COLO668 (cell line): ENCODE results near the gene RBM19.

Experiments
- DNase-seq: peaks from one replicate; lab custom pipeline; 2025; ENCODE audit not compliant: unreplicated experiment; lab: John Stamatoyannopoulos, UW

Gene RBM19

DNA sequence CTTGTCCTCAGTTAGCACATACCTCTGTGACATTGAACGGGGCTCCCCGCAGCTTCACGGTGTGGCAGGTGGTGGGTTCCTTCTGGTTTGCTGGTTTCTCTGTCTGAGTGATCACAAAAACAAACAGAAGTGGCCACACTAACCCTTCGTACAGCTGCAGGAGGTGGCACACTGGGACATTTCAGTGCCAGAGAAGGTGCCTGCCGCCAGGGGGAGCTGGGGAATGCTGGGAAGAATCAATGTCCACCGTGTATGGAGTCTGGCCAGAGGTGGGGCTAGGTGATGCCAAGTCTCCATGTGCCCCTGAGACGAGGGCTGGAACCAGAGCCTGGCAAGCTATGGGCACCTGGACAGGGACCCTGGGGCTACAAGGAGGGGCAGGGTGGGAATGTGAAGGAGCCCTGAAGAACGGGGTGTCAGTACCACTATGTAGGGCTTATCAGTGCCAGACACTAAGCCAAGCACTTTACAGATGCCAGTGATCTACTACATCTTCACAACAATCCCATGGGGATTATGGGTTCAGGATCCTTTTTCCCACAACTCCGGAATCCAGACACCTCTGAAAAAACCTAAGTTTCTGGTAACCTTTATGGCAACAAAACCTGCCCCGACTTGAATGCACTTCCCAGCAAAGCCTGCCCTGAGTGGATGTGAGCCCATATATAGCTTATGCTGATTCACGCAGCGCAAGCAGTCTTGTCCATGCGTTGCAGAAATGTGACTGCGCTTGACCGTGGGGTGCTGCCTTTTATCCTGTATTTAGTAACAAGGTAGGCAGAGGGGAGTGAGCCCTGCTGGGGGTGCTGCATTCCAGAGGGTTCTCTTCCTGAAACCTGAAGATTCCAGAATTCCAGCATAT lies 10.8 kb downstream of the RBM19 start:
- DNase-seq = peak; percentile 54

DNA sequence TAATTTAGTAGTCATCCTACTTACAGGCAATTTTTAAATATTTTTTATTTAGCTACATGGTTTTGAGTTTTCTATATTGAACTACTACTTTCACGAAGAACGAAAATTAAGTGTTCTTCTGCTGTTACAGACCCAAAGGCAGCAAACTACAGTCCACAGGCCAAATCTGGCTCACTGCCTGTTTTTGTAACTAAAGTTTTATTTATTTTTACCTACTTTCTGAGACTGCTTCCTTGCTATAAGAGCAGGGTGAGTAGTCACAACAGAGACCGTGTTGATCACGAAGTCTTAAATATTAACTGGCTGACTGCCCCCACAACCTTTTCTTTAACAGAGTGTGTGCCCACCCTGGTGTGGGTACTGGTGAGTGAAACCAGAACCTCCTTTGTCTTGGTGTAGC lies 11.6 kb downstream of the RBM19 start:
- no peak for DNase-seq

DNA sequence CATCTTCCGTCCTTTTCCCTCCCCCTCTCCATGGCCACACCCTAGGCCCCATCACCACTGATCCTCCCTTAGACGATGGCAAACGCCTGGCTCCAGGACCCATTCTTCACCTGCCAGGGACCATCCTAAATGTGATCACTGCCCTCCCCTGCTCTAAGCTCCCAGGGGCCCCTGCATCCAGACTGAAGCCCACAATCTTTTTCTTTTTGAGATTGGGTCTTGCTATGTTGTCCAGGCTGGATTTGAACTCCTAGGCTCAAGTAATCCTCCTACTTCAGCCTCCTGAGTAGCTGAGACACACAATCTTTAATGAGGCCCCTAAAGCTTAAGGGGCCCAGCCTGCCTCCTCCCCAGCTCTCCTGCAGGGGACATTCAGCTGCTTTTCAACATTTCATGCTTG lies 15.3 kb downstream of the RBM19 start:
- no peak for DNase-seq

DNA sequence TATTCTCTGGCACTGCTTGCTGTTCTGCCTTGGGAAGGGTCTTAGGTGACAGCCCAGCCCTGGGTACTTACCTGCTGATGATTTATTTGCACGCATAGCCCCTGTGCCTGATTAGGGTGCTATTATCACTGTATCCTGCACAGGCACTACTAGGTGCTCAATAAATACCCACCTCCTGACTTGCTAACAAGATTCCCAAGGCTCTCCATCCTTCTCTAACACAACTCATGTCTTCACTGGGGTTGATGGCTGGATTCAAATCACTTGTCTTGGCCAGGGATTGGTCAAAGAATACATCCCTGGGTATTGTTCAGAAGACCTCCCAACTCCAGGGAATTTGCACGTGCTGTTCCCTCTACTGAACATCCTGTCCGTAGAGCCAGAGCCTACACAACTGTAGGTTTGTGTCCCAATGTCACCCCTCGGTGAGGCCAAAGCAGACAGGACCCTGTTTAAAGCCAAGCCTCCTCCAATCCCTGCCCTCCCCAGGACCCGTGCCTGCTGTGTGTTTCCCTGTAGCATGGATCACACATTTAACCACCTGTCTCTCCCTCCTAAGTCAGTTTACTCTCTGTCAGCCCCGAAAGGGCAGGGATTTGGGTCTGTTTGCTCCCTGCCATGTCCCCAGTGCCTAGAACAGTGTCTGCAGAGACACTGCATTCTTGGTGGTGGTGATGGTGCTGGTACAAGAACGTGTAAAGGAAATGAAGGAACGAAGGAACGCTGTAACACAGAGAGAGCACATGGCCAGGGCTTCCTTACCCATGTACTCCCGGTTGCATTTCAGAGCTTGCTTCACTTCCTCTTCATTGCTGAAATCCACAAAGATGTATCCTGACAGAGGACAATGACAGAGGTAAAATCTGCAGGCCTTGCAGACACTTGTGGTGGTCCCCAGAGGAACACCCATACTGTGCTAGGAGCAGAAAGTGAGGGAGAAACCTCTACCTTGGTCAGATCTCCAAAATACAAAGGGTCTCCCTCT lies 16.5 kb downstream of the RBM19 start:
- DNase-seq = no peak

DNA sequence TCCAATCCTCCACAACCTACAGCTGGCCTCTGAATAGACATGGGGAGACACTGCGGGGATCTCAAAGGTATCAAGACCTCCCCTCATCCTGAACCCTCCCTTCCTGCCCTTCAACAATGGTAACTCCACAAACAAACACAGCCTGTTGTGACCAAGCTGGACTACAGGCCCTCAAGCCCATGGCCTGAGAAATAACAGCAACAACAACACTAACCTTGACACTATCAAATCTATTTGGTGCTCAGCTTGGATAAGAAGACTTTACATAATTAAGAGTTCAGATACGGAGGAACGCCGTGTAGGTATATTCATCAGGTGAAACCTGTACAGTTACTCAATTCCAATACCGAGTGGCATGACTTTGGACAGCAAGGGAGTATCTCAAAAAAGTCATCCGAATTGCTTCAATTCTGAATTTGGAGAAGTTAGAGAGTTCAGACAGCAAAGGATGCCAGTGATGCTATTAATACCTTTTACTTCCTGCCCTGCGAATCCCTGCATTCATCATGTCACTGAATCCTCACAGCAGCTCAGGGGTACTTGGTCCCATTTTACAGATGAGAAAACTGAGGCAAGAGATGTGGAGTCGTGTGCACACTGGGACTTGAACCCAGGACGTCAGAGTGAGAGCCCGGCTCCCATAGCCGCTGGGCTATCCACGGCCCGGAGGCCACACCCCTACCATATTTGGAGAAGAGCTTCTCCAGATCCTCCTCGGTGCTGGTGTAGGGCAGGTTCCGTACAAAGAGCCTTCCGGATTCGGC lies 17.8 kb downstream of the RBM19 start:
- no peak for DNase-seq

DNA sequence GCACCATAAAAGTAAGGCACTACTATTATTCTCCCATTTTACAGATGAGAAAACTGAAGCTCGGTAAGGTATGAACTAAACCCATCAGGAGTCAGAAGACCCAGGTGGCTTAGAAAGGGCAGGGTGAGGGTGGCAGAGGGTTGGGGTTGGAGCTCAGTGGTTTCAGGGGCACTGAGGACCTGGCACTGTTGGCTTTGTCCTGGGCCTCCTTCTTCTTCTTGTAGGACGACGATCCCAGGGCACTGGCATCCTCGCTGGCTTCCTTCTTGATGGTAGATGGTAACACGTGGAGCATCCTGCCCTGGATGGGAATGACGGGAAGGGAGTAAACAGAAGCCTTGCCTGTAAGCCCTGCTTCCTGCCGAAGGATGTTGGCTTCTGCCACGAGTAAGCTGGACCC lies 19.9 kb downstream of the RBM19 start:
- DNase-seq = no peak

DNA sequence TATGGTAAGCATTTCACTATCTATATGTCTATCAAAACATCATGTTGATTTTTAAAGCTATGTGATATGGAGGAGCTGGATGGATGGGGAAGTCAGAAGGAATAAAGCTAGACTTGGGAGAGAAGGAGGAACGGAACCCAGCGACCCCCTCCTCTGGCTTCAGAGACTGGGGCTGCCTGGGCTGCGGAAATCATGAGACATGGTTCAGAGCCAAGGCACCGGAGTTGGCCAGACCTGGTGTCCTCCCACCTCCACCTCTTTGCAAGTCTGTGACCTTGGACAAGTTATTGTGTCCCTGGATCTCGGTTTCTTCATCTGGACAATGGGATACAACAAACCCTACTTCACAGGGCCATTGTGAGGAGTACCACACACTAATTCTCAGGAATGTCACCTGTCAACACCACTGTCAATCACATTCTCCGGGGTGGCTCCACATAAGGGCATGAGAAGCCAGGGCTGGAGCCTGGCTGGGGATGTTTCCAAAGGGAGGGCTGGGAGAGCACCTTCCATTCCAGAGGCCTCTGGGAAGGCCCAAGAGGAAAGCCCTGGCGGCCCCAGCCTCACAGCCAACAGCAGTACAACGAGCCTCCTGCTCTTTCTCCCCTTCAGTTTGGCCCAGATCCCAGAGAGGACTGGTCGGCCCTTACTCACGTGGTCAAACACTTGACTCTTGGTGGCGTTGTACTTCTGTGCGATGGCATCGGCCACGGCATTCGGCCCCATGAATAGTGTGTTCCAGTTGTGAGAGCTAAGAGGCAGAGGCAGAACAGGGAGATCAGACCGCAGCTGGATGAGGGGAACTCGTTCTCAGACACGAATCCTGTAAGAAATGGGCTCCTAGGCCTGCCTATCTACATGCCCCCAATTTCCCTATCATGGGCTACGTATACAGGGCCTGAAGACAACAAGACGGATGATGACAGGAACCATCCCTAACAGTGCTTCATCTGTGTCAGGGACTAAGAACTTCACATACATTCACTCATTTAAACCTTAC lies 20.7 kb downstream of the RBM19 start:
- DNase-seq = no peak

DNA sequence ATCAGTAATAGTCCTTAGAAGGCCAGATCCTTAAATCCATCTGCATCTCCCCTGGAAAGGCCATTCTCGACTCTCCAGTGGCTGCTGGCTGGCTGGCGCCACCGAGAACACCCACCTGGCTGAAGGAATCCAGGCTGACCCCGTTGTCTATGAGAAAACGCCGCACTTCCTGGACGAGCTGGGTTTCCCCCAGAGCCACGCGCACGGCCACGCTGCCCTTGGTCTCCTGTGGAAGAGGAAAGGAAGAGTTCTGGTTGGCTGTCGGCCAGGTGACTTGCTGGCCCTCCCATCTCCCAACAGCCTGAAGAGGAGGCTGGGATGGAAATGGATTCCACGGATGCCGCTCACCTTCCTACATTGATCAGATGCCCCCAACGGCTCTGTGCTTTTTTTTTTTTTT lies 23.9 kb downstream of the RBM19 start:
- no peak for DNase-seq

DNA sequence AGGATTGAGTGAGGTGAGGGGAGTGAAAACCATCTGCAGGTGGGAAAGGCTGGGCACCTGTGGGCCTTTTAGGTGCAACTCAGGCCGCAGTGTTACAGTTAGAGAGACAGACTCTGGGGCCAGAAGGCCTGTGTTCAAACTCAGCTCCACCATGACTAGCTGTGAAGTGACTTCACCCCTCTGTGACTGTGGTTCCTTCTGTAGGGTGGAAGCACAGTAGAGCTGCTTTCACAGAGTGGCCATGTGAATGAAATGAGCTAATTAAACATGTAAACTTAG lies 25.0 kb downstream of the RBM19 start:
- no peak for DNase-seq

DNA sequence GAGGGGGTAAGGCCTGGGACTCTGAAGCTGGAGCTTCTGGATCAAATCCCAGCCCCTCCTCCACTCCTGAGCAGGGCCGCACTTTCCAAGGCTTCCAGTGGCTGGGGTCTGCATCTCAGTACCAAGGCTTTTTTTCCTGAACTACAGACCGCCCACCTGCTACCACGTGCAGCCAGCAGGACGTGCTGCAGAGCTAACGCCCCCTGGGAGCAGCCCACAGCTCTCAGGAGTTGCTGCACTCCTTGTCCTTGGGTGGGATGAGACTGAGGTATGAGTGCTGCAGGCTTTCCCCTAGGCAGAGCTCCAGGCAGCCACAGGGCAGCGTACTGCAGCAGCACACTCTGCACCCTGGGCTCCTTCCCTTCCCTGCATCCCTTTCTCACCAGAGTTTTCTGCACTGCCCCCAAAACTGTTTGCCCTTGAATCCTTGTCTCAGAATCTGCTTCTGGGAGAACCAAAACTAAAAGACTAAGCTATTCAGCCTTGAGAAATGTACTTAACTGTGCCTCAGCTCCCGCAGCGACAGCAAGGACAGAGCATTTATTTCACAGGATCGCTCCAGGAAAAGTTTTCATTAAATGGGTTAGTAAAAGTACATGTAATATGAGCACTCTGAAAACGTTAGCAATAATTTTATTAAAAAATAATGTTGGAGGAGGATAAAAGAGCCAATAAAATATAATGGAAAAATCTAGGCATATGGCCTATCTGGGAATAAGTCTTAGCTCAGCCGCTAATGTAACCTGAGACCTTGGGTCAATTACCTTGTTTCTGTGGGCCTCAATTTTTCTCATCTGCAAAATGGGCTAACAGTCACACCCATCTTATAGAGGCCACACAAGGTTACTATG lies 25.5 kb downstream of the RBM19 start:
- DNase-seq = no peak

DNA sequence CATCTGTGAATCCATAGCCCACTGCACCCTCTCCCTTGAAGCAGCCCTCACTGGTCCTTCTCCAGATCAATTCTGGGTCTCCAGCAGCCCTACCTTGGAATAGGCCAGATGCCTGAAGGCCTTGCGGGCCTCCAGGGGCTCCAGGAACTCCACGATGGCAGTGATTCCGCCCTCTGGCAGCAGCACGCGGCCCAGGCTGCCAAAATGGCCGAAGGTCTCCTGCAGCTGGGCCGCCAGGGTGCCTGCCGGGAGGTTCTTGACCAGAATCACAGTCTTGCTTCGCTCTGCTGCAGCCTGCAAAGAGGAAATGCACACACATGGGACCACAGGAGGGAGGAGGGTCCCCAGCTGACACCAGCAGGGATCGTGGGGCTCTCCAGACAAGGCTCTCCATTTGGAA lies 26.3 kb downstream of the RBM19 start:
- no peak for DNase-seq

DNA sequence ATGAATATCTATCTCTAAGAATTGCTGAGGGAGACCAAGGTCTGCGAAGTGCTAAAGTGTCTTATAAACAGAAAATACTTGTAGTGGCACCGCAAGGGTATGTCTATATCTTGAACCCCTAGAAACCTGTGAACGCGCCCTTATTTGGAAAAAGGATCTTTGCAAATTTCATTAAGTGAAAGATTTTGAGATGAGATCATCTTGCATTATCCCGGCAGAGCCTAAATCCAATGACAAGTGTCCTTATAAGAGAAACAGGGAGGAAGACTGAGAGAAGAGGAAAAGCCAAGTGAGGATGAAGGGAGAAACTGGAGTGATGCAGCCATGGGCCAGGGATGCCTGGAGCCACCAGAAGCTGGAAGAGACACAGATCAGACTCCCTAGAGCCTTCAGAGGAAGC lies 27.7 kb downstream of the RBM19 start:
- DNase-seq = no peak

DNA sequence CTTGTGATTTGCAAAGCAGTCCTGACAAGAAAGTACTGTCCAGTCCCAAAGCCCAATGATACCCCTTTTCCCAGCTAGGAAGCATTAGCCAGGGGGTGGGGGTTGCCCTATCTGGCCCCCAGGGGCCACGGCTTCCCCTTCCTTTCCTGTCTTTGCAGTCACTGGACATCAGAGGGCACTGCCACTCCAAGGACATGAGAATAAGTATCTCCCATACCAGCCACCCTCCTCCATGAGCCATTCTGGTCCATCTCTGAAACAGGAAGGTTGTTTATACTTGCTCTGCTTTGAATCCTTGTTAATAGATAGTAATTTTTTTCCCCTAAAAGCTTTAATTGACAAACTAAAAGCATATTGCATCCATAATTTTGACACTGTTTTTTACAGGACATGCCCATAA lies 29.7 kb downstream of the RBM19 start:
- DNase-seq = no peak

DNA sequence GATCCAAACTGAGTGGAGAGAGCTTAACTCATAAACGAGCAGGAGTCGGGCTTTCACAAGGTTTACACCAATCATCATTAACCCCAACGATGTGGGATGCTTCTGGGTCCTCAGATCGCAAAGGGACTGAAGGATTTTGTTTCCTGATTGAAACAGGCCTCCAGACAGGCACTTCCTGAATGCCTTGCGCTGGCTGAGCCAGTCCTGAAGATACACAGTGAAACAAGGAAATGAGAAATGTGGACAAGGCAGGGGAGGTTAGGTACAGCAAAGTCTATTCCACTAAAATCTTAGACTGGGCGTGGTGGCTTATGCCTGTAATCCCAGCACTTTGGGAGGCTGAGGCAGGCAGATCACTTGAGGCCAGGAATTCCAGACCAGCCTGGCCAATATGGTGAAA lies 30.7 kb downstream of the RBM19 start:
- no peak for DNase-seq

DNA sequence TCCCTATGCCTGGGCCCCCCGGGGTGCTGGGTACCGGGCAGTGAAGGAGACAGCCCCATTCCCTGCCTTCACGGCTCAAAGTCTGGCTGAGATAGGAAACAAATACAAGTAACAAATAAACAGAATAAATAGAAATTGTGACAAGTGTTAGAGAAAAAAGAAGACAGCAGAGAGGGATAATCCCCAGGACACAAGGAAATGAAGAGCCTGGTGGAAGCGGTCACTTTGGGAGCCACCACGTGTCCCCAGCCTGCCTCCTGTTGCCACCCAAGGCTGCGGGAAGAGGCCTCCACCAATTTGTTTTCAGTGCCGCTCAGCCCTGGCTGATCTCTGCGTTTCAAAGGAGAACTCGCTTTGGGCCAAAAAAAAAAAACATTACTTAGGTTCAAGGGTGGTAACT lies 31.2 kb downstream of the RBM19 start:
- DNase-seq = no peak

DNA sequence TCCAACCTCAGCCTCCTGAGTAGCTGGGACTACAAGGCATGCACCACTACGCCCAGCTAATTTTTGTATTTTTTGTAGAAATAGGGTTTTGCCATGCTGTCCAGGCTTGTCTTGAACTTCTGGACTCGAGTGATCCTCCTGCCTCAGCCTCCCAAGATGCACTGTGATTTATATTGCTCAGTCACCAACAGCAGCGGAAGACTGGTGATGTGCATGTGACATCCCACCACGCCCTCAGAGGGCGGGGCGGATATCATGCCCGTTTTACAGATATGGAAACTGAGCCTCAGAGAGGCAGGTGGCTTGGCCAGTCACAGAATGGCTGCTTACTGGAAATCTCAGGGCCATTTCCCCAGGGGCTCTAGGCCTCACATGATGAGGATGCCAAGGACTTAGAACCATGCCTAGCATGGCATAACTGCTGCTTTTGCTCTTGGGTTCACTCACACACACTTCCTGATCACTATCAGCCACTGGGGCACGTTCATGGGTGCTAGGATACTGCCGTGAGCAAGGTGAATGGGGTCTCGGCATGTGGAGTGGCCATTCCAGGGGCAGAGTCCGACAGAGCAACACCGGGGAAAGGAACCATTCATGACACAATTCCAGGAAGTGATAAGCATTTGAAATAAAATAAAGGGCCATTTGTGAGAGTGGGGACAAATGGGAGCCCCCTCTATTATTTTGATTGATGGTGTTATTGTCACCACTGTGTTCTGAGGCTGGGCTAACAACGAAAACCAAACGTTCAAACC lies 31.9 kb downstream of the RBM19 start:
- no peak for DNase-seq

DNA sequence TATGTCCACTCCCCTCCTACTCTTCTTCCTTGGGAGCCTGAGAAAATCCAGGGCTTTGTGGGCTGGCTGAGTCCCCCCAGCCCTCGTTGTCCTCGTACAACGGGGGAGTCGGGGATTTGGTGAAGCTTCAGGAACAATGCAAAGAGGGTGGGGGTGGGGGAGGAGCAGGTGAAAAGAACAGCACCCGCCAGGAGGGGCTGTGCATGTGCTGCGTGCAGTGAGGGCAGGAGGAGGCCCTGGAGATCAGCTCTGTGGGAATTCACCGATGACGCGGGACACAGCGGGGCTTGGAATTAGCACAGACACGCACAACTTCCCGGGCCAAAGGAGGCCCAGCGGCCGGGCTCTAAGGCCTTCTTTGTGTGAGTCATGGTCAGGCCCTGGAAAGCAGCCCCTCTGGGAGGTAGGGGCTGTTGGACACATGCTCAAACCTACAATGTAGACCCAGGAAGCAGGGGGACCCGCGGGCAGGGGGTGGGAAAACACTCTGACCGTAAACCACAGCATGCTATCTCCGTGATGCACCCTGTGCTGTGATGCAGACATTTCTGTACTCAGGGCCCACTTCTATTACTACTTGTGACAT lies 32.8 kb downstream of the RBM19 start:
- no peak for DNase-seq
